Left ventricle myocardium inferior (tissue), 1 donor: ENCODE measurements around the gene KCNG4. TPM values are rescaled to one million over a fixed set of nuclear protein-coding genes. Genes with fewer than 3 reads are reported as not detected.

Experiments
- DNase-seq: peaks from one replicate; pipeline ENCODE4 v3.0.0-alpha.2; 2020
- H3K27ac ChIP-seq: fragments of 200-600 bp; replicated peaks from 2 replicates; pipeline ENCODE4 v1.8.0; 2021
- H3K27me3 ChIP-seq: fragments of 200-600 bp; 2 replicates; pipeline ENCODE4 v1.8.0; 2021; ENCODE audit warnings: low read depth
- H3K36me3 ChIP-seq: fragments of 200-600 bp; 2 replicates; pipeline ENCODE4 v1.8.0; 2021
- H3K4me1 ChIP-seq: fragments of 200-600 bp; 2 replicates; pipeline ENCODE4 v1.8.0; 2021
- H3K4me3 ChIP-seq: fragments of 200-600 bp; 2 replicates; pipeline ENCODE4 v1.8.0; 2021; ENCODE audit warnings: mild to moderate bottlenecking, moderate library complexity
- H3K9me3 ChIP-seq: fragments of 200-600 bp; replicated peaks from 2 replicates; pipeline ENCODE4 v1.8.0; 2021
- intact Hi-C: fragments of 100-400 bp; cut with micrococcal nuclease; formaldehyde crosslinking; loops from one replicate; pipeline ENCODE4 v1.11.0; 2022
- total RNA-seq: library from RNA; stranded (reverse); fragmentation: NEBNext Ultra II Directional; extraction: Animal tissue kit (Norgen Biotek cat#: 25700); gene quantifications from one replicate; pipeline ENCODE4 v1.2.1, GENCODE V29; 2021
- TF ChIP-seq, protein P1 (sequence below): fragments of 200-600 bp; IDR thresholded peaks from 2 replicates; pipeline ENCODE4 v1.8.0; 2021; ENCODE audit warnings: antibody characterized with exemption, mild to moderate bottlenecking, borderline replicate concordance
- donor health status: DM: no; HTN: yes; CAD: no; lungs with severe emphysema.

Gene KCNG4
- total RNA-seq, 1 donor from 2014 or later = not detected

GRCh38 chr16:84258266-84258665, 18.5 kb upstream of the KCNG4 start:
- intact Hi-C loops = no loop called here
- no peak for DNase-seq

GRCh38 chr16:84255050-84255810, 15.4 kb upstream of the KCNG4 start:
- Histone ChIP-seq H3K9me3 (peaks cover 14% of the 10 kb centered on the region), H3K27ac (no peak overlapping the region), H3K27me3 (peaks cover 48% of the 10 kb centered on the region), H3K4me1 (no peaks in the 10 kb centered on the region), H3K4me3 (no peak overlapping the region), H3K36me3 (no peaks in the 10 kb centered on the region)
- DNase-seq = no peak
- intact Hi-C loops = no loop called here
- TF ChIP-seq, protein P1, sequence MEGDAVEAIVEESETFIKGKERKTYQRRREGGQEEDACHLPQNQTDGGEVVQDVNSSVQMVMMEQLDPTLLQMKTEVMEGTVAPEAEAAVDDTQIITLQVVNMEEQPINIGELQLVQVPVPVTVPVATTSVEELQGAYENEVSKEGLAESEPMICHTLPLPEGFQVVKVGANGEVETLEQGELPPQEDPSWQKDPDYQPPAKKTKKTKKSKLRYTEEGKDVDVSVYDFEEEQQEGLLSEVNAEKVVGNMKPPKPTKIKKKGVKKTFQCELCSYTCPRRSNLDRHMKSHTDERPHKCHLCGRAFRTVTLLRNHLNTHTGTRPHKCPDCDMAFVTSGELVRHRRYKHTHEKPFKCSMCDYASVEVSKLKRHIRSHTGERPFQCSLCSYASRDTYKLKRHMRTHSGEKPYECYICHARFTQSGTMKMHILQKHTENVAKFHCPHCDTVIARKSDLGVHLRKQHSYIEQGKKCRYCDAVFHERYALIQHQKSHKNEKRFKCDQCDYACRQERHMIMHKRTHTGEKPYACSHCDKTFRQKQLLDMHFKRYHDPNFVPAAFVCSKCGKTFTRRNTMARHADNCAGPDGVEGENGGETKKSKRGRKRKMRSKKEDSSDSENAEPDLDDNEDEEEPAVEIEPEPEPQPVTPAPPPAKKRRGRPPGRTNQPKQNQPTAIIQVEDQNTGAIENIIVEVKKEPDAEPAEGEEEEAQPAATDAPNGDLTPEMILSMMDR = no peak

More at GRCh38 chr16:84258266-84258665, 18.5 kb upstream of the KCNG4 start:
- Histone ChIP-seq H3K4me3 (no peak overlapping the region), H3K36me3 (no peaks in the 10 kb centered on the region), H3K4me1 (no peaks in the 10 kb centered on the region), H3K27me3 (peaks cover 62% of the 10 kb centered on the region), H3K27ac (no peak overlapping the region), H3K9me3 (peaks cover 14% of the 10 kb centered on the region)
- TF ChIP-seq, protein P1 = no peak

DNA sequence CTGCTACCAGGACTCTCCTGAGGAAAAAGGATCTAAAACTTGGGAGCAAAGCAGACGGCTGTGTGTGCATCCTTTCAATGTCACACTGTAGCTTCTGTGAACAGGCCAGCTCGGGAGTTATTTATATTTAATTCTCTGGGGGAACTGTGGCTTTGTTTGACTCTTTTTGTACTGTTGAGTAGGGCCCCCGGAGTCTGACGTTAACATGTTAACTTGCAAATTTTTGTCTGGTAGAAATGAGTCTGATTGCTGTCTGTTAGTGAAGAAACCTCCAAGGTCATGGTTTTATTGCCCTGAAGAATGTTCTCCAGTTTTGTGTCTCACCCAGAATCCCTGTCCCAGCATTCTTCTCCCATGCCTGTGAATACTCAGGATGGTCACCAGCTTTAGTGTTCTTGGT, 14.2 kb upstream of the KCNG4 start:
- H3K27ac ChIP-seq = no peak overlapping the region
- no peaks in the 10 kb centered on the region for H3K4me1 ChIP-seq
- intact Hi-C loops = no loop called here
- TF ChIP-seq, protein P1 = no peak
- H3K27me3 ChIP-seq = peaks cover 43% of the 10 kb centered on the region
- H3K4me3 ChIP-seq = no peak overlapping the region
- H3K9me3 ChIP-seq = peaks cover 14% of the 10 kb centered on the region
- H3K36me3 ChIP-seq = no peaks in the 10 kb centered on the region
- DNase-seq = no peak

DNA sequence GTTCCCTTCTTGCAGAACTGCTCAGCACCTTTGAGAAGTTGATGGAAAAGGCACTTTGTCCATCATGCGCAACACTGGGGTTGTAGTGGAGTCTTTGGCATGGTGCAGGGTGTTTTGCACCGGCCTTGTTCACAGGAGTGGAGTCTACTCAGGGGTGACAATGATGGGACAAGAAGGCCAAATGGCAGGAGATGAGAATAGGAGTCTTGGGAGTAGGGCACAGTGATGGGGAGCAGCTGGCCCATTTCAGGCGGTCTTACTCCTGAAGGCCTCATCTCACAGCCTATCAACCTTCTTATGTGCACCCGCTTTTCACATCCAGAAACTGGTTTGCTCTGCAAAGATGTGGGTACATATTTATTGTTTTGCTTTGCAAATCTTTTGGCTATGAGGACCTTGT, 13.4 kb upstream of the KCNG4 start:
- H3K9me3 ChIP-seq = peaks cover 14% of the 10 kb centered on the region
- no peak overlapping the region for H3K4me3 ChIP-seq
- no peaks in the 10 kb centered on the region for H3K4me1 ChIP-seq
- intact Hi-C loops = no loop called here
- peaks cover 34% of the 10 kb centered on the region for H3K27me3 ChIP-seq
- no peak overlapping the region for H3K27ac ChIP-seq
- DNase-seq = no peak
- TF ChIP-seq, protein P1 = no peak
- no peaks in the 10 kb centered on the region for H3K36me3 ChIP-seq

DNA sequence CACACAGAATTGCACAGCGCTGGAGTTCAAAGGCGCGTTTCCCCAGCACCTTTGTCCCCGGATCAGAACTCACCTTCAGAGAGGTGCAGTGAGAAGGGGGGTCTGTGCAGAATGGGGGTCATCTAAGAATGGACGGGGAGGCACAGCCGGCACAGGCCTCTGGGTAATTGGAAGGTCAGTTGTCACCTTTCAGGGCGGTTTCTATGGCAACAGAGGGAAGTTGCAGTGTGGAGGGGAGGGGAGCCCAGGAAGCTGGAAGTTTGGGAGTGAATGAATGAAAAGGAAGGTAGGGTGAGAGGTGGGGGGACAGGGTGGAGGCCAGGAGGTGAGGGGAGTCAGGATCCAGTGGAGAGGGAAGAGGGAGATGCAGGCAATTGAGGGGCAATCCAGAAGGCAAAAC, 12.4 kb upstream of the KCNG4 start:
- Histone ChIP-seq H3K27ac (no peak overlapping the region), H3K4me1 (no peaks in the 10 kb centered on the region), H3K9me3 (peaks cover 14% of the 10 kb centered on the region), H3K4me3 (no peak overlapping the region), H3K36me3 (no peaks in the 10 kb centered on the region), H3K27me3 (peaks cover 24% of the 10 kb centered on the region)
- intact Hi-C loops = no loop called here
- TF ChIP-seq, protein P1 = no peak
- DNase-seq = no peak
